ENCODE results near the gene KIAA1614.

- TF ChIP-seq, protein P1, sequence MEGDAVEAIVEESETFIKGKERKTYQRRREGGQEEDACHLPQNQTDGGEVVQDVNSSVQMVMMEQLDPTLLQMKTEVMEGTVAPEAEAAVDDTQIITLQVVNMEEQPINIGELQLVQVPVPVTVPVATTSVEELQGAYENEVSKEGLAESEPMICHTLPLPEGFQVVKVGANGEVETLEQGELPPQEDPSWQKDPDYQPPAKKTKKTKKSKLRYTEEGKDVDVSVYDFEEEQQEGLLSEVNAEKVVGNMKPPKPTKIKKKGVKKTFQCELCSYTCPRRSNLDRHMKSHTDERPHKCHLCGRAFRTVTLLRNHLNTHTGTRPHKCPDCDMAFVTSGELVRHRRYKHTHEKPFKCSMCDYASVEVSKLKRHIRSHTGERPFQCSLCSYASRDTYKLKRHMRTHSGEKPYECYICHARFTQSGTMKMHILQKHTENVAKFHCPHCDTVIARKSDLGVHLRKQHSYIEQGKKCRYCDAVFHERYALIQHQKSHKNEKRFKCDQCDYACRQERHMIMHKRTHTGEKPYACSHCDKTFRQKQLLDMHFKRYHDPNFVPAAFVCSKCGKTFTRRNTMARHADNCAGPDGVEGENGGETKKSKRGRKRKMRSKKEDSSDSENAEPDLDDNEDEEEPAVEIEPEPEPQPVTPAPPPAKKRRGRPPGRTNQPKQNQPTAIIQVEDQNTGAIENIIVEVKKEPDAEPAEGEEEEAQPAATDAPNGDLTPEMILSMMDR (IDR thresholded peaks at IDR 0.05), result no peak
- TF ChIP-seq POLR2A (IDR thresholded peaks at IDR 0.05), result no peak
Measured at GRCh38 chr1:180954801-180955165, 42.1 kb downstream of the KIAA1614 start.
